KBM-7 (cell line): ENCODE measurements around the gene GATAD2A.

Experiments
- DNase-seq: peaks from one replicate; pipeline ENCODE4 v3.0.0-alpha.2; 2015
- in situ Hi-C: fragments of 300-500 bp; cut with MboI; formaldehyde crosslinking; loops from 2 replicates; pipeline ENCODE4 v1.14.3; 2020; ENCODE audit warnings: low sequenced_read_pairs, low pct_unique_long_range_greater_than_20kb, mixed read lengths

GATAD2A gene

GRCh38 chr19:19517235-19517619, 111.8 kb downstream of the GATAD2A start:
- in situ Hi-C loops: no loop called here
- no peak for DNase-seq

GRCh38 chr19:19520989-19521388, 115.5 kb downstream of the GATAD2A start:
- no peak for DNase-seq
- in situ Hi-C loops: no loop called here

DNA sequence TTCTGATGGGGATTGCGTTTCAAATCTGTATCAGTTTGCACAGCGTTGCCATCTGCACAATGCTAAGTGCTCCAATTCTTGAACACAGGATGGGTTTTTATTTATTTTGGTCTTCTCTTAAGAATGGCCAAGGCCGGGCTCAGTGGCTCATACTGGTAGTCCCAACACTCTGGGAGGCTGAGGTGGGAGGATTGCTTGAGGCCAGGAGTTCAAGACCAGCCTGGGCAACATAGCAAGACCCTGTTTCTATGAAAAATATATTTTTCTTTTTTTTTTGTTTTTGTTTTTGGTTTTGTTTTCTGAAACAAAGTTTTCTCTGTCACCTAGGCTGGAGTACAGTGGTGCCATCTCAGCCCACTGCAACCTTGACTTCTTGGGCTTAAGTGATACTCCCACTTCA, 117.7 kb downstream of the GATAD2A start:
- no peak for DNase-seq
- in situ Hi-C loops: no loop called here

DNA sequence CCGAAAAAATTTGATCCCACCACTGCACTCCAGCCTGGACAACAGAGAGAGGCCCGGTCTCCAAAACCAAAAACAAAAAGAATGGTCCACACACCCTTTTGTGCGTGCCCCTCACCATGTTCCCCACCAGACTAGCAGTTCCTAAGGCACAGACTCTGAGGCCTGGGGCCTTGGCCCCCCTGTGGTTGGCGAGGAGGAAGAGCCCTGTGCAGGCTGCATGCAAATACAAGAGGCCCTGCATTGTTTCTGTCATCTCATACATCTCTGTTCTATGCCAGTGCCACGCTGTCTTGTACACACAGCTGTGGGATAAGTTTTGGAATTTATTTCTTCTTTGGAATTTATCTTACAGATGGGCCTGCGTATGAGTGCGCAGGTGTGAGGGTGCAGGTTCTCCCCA, 118.6 kb downstream of the GATAD2A start:
- in situ Hi-C loops: no loop called here
- DNase-seq: no peak

GRCh38 chr19:19525611-19526380, 120.3 kb downstream of the GATAD2A start:
- DNase-seq: no peak
- in situ Hi-C loops: loop anchor here (25.0 kb wide), 1 partner anchor 412 kb away; no protein-coding TSS in a partner anchor

- no peak for DNase-seq
- in situ Hi-C loops: loop anchor here (25.0 kb wide), 1 partner anchor 411 kb away; no protein-coding TSS in a partner anchor
These were observed 121.3 kb downstream of the GATAD2A start for GRCh38 chr19:19526581-19527370.

DNA sequence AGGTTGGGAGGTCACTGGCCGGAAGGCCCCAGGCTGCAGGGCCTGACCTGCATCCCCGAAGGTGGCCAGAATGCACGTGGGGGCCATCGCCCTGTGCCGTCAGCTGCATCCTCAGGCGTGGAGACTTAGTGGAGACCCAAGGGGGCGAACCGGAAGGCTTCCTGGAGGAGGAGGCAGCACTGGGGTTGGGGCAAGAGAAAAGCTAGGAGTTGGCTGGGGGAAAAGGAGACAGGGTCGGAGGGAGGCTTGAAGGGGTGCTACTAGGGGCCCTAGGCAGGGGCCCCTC, 121.8 kb downstream of the GATAD2A start:
- in situ Hi-C loops: loop anchor here (25.0 kb wide), 1 partner anchor 410 kb away; no protein-coding TSS in a partner anchor

DNA sequence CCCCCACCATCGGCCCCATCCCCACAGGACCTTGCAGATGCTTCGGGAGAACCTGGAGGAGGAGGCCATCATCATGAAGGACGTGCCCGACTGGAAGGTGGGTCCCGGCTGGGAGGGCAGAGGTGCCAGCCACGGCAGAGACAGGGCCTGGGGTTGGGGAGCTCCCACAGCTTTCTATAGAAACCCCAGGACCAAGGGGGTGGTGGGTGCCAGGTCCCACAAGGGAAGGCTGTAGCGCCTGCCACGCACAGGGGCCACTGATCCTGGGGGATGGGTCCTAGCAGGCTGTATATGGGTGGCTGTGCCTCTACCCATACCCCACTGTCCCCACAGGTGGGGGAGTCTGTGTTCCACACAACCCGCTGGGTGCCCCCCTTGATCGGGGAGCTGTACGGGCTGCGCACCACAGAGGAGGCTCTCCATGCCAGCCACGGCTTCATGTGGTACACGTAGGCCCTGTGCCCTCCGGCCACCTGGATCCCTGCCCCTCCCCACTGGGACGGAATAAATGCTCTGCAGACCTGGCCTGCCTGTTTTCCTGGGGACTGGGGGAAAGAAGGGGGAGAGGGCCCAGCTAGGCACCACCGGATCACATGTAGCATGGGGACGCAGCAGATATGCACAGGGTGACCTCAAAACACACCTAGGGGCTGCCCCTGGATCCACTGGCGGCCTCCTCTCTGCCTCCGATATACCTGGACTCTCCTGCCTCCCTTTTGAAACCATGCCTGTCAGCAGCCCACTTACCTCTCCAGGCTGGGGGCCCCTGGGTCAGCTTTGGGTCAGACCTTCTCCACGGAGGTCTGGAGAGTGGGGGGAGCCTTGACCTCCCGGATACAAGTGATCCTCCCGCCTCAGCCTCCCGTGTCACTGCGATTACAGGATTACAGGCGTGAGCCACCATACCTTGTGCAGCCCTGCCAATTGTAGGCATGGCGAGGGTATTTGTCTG, 122.5 kb downstream of the GATAD2A start:
- in situ Hi-C loops: loop anchor here (25.0 kb wide), 1 partner anchor 409 kb away; no protein-coding TSS in a partner anchor

More for the DNA sequence above, 121.8 kb downstream of the GATAD2A start:
- DNase-seq: no peak

GRCh38 chr19:19528721-19529490, 123.4 kb downstream of the GATAD2A start, which contains the start of gene YJEFN3:
Gene YJEFN3 (plus strand): TSS chr19:19528911. CDS start chr19:19528933, 22 bp downstream.
- in situ Hi-C loops: loop anchor here (25.0 kb wide), 1 partner anchor 408 kb away; no protein-coding TSS in a partner anchor
- no peak for DNase-seq

More for the DNA sequence above, 122.5 kb downstream of the GATAD2A start:
- DNase-seq: no peak

DNA sequence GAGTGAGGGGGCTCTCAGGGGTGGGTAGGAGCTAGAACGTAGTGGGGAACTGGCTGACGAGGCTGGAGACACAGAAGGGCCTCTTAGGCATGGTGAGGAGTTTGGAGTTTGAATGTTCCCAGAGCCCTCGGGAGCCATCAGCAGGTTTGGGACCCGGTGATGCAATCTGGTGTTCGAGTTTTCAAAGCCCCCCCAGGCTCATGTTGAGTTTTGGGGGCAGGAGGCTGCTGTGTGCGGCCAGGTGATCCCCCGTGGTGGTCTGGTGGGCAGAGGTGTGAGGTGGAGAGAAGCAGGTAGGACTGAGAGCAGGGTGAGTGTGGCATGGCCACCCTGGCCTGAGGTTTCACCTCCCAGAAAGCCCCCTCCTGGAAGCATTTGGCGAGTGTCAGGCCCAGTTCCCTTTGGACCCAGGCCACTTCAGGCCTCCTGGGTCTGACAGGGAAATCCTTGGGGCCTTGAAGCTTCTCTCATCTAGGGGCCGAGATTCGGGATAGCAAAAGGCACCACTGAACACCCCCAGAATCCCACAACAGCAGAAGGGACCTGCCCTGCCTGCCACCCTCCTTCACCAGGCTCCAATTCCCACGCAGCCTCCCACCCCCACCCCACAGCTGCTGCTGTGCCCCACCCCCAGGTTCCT, 124.4 kb downstream of the GATAD2A start:
- DNase-seq: no peak
- in situ Hi-C loops: loop anchor here (10.0 to 25.0 kb wide), 2 partner anchors 115 to 407 kb away; partner anchors contain the start of gene GMIP

- no peak for DNase-seq
- in situ Hi-C loops: loop anchor here (10.0 to 25.0 kb wide), 2 partner anchors 114 to 407 kb away; partner anchors contain the start of gene GMIP
These were observed 124.9 kb downstream of the GATAD2A start for GRCh38 chr19:19530423-19530804.

GRCh38 chr19:19530889-19531288, 125.4 kb downstream of the GATAD2A start:
- in situ Hi-C loops: loop anchor here (10.0 to 25.0 kb wide), 2 partner anchors 114 to 406 kb away; partner anchors contain the start of gene GMIP
- no peak for DNase-seq

DNA sequence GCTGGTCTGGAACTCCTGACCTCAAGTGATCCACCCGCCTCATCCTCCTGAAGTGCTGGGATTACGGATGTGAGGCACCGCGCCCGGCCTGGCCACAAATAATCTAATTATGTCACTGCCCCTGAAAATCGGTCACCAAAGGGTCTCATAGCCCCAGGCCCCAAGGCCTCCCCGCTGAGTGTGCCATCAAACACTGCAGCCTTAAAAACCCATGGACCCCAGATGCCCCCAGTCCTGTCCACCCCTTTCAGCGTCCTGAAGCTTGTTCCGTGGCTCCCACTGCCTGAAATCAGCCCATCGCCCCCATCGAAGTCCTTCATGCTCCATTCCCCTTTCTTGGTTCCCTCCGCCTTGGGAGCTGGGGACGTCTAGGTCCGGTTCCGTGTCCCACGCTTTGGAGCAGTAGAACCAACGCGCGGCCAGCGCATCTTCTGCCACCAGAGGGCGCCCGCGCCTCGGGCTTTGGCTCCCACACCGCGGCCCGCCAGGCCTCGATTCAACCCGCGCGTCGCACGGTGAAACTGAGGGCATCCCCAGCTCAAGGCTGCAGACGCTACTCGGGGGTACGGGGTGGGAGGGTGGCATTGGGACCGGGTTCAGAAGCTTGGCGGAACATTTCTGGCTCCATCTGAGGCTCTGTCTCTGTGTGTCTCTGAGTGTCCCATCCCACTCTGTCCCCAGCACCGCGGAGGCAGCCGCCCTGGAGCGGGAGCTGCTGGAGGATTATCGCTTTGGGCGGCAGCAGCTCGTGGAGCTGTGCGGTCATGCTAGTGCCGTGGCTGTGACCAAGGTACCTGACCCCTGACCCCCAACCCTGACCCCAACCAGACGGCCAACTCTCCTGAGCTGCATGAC, 126.7 kb downstream of the GATAD2A start:
- in situ Hi-C loops: loop anchor here (10.0 to 25.0 kb wide), 2 partner anchors 113 to 405 kb away; partner anchors contain the start of gene GMIP
- peak; percentile 68 for DNase-seq

GRCh38 chr19:19532806-19533701, 127.6 kb downstream of the GATAD2A start:
- DNase-seq: no peak
- in situ Hi-C loops: loop anchor here (10.0 to 25.0 kb wide), 2 partner anchors 112 to 404 kb away; partner anchors contain the start of gene GMIP

GRCh38 chr19:19533841-19534240, 128.4 kb downstream of the GATAD2A start:
- in situ Hi-C loops: loop anchor here (10.0 to 25.0 kb wide), 2 partner anchors 111 to 403 kb away; partner anchors contain the start of gene GMIP
- DNase-seq: no peak
